ENCODE measurements around the gene TMEM41B. TPM values are rescaled to one million over a fixed set of nuclear protein-coding genes. Genes with fewer than 3 reads are reported as not detected.

TMEM41B gene
- polyA plus RNA-seq, 1 donor from 2014 or later, result 49.5 TPM

GRCh38 chr11:9302448-9302847 is 11.9 kb downstream of the TMEM41B start:
- H3K9ac ChIP-seq (ENCODE audit: low read length), result no peak overlapping the region
- H3K9me3 ChIP-seq (ENCODE audit: low read length), result no peaks in the 10 kb centered on the region
- H3K36me3 ChIP-seq (ENCODE audit: insufficient read depth, low read length), result no peaks in the 10 kb centered on the region
- no peaks in the 10 kb centered on the region for H3K27me3 ChIP-seq (ENCODE audit: insufficient read depth, low read depth, low read length)
- TF ChIP-seq MXI1 (conservative IDR thresholded peaks at IDR 0.05; ENCODE audit: poor library complexity, severe bottlenecking), result no peak
- TF ChIP-seq, protein P1, sequence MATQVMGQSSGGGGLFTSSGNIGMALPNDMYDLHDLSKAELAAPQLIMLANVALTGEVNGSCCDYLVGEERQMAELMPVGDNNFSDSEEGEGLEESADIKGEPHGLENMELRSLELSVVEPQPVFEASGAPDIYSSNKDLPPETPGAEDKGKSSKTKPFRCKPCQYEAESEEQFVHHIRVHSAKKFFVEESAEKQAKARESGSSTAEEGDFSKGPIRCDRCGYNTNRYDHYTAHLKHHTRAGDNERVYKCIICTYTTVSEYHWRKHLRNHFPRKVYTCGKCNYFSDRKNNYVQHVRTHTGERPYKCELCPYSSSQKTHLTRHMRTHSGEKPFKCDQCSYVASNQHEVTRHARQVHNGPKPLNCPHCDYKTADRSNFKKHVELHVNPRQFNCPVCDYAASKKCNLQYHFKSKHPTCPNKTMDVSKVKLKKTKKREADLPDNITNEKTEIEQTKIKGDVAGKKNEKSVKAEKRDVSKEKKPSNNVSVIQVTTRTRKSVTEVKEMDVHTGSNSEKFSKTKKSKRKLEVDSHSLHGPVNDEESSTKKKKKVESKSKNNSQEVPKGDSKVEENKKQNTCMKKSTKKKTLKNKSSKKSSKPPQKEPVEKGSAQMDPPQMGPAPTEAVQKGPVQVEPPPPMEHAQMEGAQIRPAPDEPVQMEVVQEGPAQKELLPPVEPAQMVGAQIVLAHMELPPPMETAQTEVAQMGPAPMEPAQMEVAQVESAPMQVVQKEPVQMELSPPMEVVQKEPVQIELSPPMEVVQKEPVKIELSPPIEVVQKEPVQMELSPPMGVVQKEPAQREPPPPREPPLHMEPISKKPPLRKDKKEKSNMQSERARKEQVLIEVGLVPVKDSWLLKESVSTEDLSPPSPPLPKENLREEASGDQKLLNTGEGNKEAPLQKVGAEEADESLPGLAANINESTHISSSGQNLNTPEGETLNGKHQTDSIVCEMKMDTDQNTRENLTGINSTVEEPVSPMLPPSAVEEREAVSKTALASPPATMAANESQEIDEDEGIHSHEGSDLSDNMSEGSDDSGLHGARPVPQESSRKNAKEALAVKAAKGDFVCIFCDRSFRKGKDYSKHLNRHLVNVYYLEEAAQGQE (IDR thresholded peaks at IDR 0.05; ENCODE audit: borderline replicate concordance), result no peak
- no peak for TF ChIP-seq RAD21 (conservative IDR thresholded peaks at IDR 0.05)
- TF ChIP-seq EP300 (conservative IDR thresholded peaks at IDR 0.05; ENCODE audit: poor library complexity, severe bottlenecking), result no peak
- TF ChIP-seq SMC3 (conservative IDR thresholded peaks at IDR 0.05; ENCODE audit: poor library complexity), result no peak
- TF ChIP-seq EZH2 (IDR thresholded peaks at IDR 0.05; ENCODE audit: borderline replicate concordance, insufficient read depth, low read length, poor library complexity, severe bottlenecking), result no peak
- TF ChIP-seq TAF1 (IDR thresholded peaks at IDR 0.05; ENCODE audit: low read depth), result no peak
- TF ChIP-seq, protein P2, sequence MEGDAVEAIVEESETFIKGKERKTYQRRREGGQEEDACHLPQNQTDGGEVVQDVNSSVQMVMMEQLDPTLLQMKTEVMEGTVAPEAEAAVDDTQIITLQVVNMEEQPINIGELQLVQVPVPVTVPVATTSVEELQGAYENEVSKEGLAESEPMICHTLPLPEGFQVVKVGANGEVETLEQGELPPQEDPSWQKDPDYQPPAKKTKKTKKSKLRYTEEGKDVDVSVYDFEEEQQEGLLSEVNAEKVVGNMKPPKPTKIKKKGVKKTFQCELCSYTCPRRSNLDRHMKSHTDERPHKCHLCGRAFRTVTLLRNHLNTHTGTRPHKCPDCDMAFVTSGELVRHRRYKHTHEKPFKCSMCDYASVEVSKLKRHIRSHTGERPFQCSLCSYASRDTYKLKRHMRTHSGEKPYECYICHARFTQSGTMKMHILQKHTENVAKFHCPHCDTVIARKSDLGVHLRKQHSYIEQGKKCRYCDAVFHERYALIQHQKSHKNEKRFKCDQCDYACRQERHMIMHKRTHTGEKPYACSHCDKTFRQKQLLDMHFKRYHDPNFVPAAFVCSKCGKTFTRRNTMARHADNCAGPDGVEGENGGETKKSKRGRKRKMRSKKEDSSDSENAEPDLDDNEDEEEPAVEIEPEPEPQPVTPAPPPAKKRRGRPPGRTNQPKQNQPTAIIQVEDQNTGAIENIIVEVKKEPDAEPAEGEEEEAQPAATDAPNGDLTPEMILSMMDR (IDR thresholded peaks at IDR 0.05; ENCODE audit: poor library complexity, severe bottlenecking), result no peak
- TF ChIP-seq POLR2AphosphoS5 (IDR thresholded peaks at IDR 0.05), result no peak
- H3F3A ChIP-seq (ENCODE audit: insufficient read depth, low read length, poor library complexity, severe bottlenecking), result no peaks in the 10 kb centered on the region
- no peak overlapping the region for H3K27ac ChIP-seq (ENCODE audit: low read length)
- H4K20me1 ChIP-seq (ENCODE audit: insufficient read depth), result no peaks in the 10 kb centered on the region
- H3K4me3 ChIP-seq (ENCODE audit: low read length), result no peak overlapping the region
- H3K4me2 ChIP-seq (ENCODE audit: low read length), result no peak overlapping the region
- peaks cover 41% of the 10 kb centered on the region for H3K79me2 ChIP-seq (replicated peaks; ENCODE audit: insufficient read depth, low read length)
- H3K9me2 ChIP-seq (ENCODE audit: insufficient read depth, low read length), result no peaks in the 10 kb centered on the region
- no peak overlapping the region for H2AFZ ChIP-seq (ENCODE audit: low read depth, low read length)

- Histone ChIP-seq H3K4me3 (ENCODE audit: low read length) (no peak overlapping the region), H3K27me3 (ENCODE audit: insufficient read depth, low read depth, low read length) (no peaks in the 10 kb centered on the region), H3K9me2 (ENCODE audit: insufficient read depth, low read length) (no peaks in the 10 kb centered on the region), H3K27ac (ENCODE audit: low read length) (no peak overlapping the region), H3K9me3 (ENCODE audit: low read length) (no peaks in the 10 kb centered on the region), H3K9ac (ENCODE audit: low read length) (no peak overlapping the region), H4K20me1 (ENCODE audit: insufficient read depth) (no peaks in the 10 kb centered on the region), H3K36me3 (ENCODE audit: insufficient read depth, low read length) (no peaks in the 10 kb centered on the region), H3F3A (ENCODE audit: insufficient read depth, low read length, poor library complexity, severe bottlenecking) (no peaks in the 10 kb centered on the region), H3K79me2 (replicated peaks; ENCODE audit: insufficient read depth, low read length) (peaks cover 34% of the 10 kb centered on the region), H2AFZ (ENCODE audit: low read depth, low read length) (no peak overlapping the region), H3K4me2 (ENCODE audit: low read length) (no peak overlapping the region)
- no peak for TF ChIP-seq SMC3 (conservative IDR thresholded peaks at IDR 0.05; ENCODE audit: poor library complexity)
These were observed 12.7 kb downstream of the TMEM41B start for GRCh38 chr11:9301720-9302119.

DNA sequence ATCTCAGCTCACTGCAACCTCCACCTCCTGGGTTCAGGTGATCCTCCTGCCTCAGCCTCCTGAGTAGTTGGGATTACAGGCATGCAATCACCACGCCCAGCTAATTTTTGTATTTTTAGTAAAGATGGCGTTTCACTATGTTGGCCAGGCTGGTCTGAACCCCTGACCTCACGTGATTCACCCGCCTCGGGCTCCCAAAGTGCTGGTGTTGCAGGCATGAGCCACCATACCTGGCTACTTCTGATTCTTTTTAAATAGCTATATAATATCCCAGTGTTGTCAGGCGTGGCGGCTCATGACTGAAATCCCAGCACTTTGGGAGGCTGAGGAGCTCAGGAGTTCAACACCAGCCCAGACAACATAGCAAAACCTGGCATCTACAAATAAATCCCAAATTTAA is 20.7 kb downstream of the TMEM41B start:
- Histone ChIP-seq H3K9me2 (ENCODE audit: insufficient read depth, low read length) (no peaks in the 10 kb centered on the region), H3K9me3 (ENCODE audit: low read length) (no peaks in the 10 kb centered on the region), H3K27ac (ENCODE audit: low read length) (no peak overlapping the region), H3K9ac (ENCODE audit: low read length) (no peak overlapping the region), H3K79me2 (replicated peaks; ENCODE audit: insufficient read depth, low read length) (no peaks in the 10 kb centered on the region), H3K4me2 (ENCODE audit: low read length) (no peak overlapping the region), H3K27me3 (ENCODE audit: insufficient read depth, low read depth, low read length) (no peaks in the 10 kb centered on the region), H3K4me3 (ENCODE audit: low read length) (no peak overlapping the region), H2AFZ (ENCODE audit: low read depth, low read length) (no peak overlapping the region), H3K36me3 (ENCODE audit: insufficient read depth, low read length) (no peaks in the 10 kb centered on the region), H4K20me1 (ENCODE audit: insufficient read depth) (no peaks in the 10 kb centered on the region), H3F3A (ENCODE audit: insufficient read depth, low read length, poor library complexity, severe bottlenecking) (no peaks in the 10 kb centered on the region)
- no peak for TF ChIP-seq EP300 (conservative IDR thresholded peaks at IDR 0.05; ENCODE audit: poor library complexity, severe bottlenecking)
- TF ChIP-seq, protein P1 (IDR thresholded peaks at IDR 0.05; ENCODE audit: borderline replicate concordance), result no peak
- TF ChIP-seq MXI1 (conservative IDR thresholded peaks at IDR 0.05; ENCODE audit: poor library complexity, severe bottlenecking), result no peak
- no peak for TF ChIP-seq SMC3 (conservative IDR thresholded peaks at IDR 0.05; ENCODE audit: poor library complexity)
- TF ChIP-seq POLR2AphosphoS5 (IDR thresholded peaks at IDR 0.05), result no peak
- no peak for TF ChIP-seq EZH2 (IDR thresholded peaks at IDR 0.05; ENCODE audit: borderline replicate concordance, insufficient read depth, low read length, poor library complexity, severe bottlenecking)
- TF ChIP-seq, protein P2 (IDR thresholded peaks at IDR 0.05; ENCODE audit: poor library complexity, severe bottlenecking), result no peak
- no peak for TF ChIP-seq TAF1 (IDR thresholded peaks at IDR 0.05; ENCODE audit: low read depth)
- TF ChIP-seq RAD21 (conservative IDR thresholded peaks at IDR 0.05), result no peak

Data from neural cell (in vitro differentiated cells).